HG02610 (cell line): Measurements from ENCODE around the gene TOX4.
"Not testable (repeated sequence)": the region's sequence is repeated elsewhere in the genome, so short reads cannot be mapped to it uniquely, and the experiment has no call there.

Experiments
- ATAC-seq: cut with Tn5 transposase; IDR thresholded peaks from one replicate; pipeline ENCODE4 v1.9.1; 2021; ENCODE audit warnings: mild to moderate bottlenecking, moderate library complexity; ENCODE audit not compliant: unreplicated experiment

Gene TOX4

GRCh38 chr14:21528381-21529348 is 51.7 kb downstream of the TOX4 start:
- no peak for ATAC-seq

GRCh38 chr14:21529515-21529914 is 52.5 kb downstream of the TOX4 start:
- ATAC-seq = no peak

- ATAC-seq = no peak
Observed at GRCh38 chr14:21533294-21533693, 56.3 kb downstream of the TOX4 start.

- no peak for ATAC-seq
Observed at GRCh38 chr14:21534576-21534975, 57.6 kb downstream of the TOX4 start.

- ATAC-seq = no peak
Observed at GRCh38 chr14:21535545-21536417, 58.8 kb downstream of the TOX4 start.

- no peak for ATAC-seq
Observed at GRCh38 chr14:21536418-21537089, 59.6 kb downstream of the TOX4 start.

- ATAC-seq = no peak
Observed at GRCh38 chr14:21537090-21537424, 60.1 kb downstream of the TOX4 start.

- no peak for ATAC-seq
Observed at GRCh38 chr14:21539189-21539940, 62.4 kb downstream of the TOX4 start.

GRCh38 chr14:21541413-21542074 is 64.5 kb downstream of the TOX4 start:
- ATAC-seq = no peak

GRCh38 chr14:21543521-21543960 is 66.5 kb downstream of the TOX4 start:
- ATAC-seq = no peak

- ATAC-seq = no peak
Observed at GRCh38 chr14:21543963-21544362, 67.0 kb downstream of the TOX4 start.

- ATAC-seq = not testable (repeated sequence)
Observed at GRCh38 chr14:21544588-21544987, 67.6 kb downstream of the TOX4 start.
